CD4-positive, alpha-beta T cell treated with Interleukin-15 for 4 hours (primary cell): ENCODE results near the gene FAM120AOS.

Experiments
- DNase-seq: peaks from one replicate; pipeline ENCODE4 v3.0.0-alpha.2; 2020; ENCODE audit warnings: low spot score

The FAM120AOS gene

GRCh38 chr9:93437996-93438395 is 15.4 kb downstream of the FAM120AOS start:
- DNase-seq: no peak

DNA sequence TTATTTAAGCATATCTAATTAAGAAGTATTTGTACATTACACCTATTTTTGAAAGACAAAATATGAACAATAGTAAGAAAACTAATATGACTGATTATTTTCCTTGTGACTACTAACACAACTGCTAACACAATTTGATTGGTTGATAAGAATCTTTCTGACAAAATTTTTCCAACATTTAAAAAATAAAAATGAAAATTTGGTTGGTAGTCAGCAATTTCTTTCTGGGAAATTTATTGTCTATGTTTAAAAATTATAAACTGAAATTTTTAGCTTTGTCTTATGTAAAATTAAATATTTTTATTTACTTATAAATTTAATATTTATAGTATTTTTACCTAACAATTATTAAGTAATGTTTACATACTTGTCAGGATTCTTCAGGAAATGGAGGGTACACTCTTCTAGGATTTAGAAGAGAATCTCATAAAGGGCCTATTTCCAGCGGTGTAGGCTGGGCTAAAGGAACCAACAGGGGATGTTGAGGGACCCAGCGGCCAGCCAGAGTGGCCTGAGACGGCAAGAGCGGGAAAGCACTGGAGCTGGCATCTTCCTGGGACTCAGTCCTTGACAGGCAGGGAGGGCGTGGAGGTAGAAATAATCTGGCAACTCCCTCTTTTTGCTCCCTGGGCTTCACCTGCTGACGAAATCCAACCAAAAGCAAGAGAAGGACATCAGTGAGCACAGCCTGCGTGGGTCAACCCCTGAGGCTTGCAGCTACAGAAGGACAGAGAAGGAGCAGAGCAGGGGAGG is 16.6 kb downstream of the FAM120AOS start:
- no peak for DNase-seq

DNA sequence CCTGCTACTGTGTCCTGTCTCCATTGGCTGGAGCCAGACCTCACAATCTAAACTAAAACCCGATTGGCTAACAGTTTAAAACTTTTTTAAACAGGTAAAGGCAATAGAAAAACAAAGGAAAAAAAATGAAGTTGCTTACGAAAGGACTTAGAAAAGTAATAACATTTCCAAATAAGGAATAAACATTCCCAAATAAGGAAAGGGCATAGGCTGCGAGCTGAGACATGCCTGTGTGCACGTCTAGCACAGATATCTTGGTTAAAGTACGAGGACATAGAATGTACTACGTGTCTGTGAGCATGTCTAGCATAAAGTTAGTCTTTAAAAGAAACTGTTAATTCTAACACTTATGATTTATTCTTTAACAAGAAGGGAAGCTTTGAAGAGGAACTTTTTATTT is 17.2 kb downstream of the FAM120AOS start:
- DNase-seq: no peak

DNA sequence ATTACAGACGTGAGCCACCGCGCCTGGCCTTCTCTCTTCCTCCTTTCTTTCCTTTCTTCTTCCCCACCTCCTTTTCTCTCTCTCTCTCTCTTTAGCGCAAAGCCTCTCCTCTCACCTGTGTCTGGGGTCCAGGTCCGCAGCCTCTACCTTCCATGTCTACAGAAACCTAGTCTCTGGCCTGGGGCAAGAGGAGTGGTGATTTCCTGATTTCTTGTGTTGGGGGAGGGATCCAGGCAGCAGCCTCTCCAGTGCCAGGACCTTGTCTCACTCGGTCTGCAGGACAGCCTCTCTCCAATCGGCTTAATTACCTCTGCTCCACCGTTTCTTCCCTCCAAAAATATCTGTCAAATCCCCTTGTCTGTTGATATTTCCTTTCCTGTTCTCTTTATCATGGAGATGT is 18.0 kb downstream of the FAM120AOS start:
- DNase-seq: no peak

DNA sequence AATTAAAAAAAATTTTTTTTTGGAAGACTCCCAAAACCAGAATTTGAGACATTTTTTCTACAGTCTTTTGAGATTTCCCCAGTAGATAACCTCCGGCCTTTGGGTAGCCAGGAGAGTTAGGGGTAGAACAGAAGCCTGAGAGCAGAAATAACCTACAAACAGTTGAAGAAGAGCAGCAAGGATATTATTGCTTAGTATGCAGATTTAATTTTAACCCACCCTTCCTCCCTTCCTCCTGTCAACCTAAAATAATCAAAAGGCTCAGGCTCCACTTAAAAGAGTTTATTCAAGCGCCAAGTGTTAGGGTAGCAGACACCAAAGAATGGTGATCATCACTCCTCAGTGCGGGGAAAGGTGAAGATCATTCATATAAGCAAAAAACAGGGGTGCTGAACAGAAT is 19.3 kb downstream of the FAM120AOS start:
- DNase-seq: no peak

DNA sequence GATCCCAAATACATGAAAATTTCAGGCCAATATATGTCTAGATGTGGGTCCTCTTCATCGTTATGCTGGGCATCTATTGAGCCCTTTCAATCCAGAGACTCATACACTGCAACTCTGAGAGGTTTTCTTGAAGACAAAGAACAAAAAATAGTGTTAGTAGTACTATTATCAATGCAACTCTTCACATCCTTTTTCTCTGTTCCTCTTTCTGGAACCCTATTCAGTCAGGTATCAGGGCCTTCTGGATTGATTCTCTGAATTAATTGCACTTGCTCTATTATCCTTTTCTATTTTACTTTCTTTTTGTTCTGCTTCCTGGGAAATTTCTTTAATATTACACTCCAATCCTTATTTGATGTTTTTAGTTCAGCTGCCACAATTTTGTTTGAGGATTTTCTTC is 20.4 kb downstream of the FAM120AOS start:
- no peak for DNase-seq

DNA sequence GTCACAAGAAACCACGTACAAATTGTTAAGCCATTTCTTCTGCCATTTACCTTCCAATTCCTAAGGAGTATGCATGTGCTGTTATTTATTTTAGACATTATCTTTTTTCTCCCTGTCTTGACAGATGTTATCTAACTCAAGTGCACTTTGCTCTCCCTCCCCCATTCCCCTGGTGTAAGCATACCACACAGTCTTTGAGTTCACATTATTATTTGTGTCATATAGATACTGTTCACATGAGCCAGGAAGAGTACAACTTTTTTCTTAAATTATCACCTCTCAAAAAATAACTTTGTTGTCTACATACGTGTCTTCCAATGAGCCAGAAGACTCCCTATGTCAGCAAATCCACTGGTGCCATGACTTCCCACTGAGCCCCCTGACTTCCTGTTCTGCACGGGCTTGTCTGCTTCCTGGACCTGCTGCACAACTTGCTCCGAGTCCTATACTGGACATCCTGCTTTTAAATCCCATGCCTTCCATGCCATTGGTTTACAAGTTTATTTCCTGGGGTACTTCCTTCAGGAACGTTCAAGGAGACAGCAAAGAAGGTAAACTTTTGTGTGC is 21.8 kb downstream of the FAM120AOS start:
- no peak for DNase-seq

GRCh38 chr9:93427655-93428379 is 25.6 kb downstream of the FAM120AOS start:
- no peak for DNase-seq

DNA sequence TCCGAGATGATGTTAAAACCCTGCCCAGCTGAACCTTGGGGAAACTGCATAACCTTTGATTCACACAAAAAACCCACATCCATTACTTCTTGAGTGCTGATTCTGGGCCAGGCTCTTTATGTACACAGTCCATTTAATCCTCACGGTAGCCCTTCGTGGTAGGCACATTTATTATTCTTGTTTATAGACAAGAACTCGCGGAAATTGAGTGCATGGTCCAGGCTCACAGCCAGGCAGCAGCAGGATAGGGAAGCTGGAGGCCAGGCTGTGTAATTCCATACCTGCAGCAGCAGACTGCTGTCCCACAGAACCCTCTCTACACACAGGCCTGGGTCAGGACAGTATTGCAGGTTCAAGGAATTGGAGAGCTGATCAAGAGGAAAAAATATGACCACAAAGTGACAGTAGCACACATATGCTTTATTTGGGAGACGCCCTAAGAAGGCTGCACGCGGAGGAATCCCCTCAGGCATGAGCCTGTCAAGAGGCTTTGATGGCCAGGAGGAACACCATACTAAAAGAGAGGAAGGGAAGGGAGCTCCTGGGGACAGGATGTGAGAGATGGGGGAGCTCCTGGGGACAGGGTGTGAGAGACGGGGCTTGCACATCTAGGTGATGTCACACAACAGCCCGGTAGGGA is 30.3 kb downstream of the FAM120AOS start:
- no peak for DNase-seq

DNA sequence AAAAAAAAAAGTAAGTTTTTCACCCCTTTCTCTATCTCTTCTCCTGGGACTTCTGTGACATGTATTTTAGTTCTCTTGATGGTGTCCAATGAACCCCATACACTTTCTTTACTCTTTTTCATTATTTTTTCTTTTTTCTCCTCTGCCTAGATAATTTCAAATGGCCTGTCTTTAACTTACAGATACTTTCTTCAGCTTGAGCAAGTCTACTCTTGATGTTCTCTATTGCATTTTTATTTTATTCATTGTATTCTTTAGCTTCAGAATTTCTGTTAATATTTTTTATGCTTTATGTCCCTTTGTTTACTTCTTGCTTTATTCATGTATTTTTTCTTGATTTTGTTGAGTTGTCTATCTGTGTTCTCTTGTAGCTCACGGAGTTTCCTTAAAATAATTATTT is 34.4 kb downstream of the FAM120AOS start:
- no peak for DNase-seq

DNA sequence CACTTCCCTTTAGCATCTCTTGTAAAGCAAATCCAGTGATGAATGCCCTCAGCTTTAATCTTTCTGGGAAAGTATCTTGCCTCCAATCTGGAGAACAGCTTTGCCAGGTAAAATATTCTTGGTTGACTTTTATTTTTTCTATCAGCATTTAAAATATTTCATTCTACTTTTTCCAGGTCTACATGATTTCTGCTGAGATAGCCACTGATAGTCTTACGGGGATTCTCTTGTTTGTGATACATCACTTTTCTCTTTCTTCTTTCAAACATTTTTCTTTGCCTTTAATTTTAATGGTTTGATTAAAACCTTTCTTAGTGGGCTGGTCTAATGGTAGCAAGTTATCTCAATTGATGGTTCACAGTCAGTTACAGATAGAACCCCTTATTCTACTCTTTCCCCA is 35.8 kb downstream of the FAM120AOS start:
- no peak for DNase-seq

DNA sequence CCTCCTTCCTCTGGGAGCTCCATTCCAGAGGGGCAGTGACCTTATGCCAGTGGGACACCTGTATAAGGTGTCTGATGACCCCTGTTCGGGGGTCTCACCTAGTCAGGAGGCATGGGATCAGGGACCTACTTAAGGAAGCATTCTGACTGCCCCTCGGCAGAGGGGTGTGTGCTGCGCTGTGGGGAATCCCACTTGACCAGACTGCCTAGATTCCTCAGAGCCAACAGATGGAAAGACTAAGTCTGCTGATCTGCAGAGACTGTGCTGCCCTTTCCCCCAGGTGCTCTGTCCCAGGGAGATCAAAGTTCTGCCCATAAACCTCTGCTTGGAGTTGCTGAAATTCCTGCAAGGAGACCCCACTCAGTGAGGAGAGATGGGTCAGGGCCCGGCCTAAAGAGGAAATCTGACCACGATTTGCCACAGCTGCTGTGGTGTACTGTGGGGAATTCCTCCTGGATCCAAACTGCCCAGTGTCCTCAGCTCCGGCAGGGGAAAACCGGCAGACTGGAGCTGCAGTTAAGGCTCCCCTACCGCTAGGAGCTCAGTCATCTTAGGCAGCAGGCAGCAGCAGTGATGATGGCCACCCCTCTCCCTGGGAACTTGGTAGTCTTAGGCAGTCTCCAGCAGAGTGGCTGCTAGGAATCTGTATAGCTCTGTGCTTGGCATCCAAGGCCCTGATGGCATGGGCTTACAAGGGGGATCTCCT is 36.7 kb downstream of the FAM120AOS start:
- DNase-seq: no peak

DNA sequence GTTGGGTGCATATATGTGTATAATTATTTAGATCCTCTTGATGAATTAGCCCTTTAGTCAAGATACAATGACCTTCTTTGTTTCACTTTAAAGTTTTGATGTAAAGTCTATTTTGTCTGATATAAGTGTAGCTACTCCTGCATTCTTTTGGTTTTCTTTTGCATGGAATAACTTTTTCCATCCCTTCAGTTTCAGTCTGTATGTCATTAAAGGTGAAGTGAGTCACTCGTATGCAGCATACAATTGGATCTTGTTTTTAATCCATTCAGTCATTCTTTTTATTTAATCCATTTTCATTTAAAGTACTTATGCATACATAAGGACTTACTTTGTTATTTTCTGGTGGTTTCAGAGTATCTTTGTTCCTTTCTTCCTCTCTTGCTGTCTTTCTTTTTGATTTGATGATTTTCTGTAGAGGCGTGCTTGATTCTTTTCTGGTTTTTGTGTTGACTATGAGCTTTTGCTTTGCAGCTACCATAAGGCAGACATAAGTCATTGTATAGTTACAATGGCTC is 38.1 kb downstream of the FAM120AOS start:
- no peak for DNase-seq

GRCh38 chr9:93413530-93413929 is 39.9 kb downstream of the FAM120AOS start:
- DNase-seq: no peak

DNA sequence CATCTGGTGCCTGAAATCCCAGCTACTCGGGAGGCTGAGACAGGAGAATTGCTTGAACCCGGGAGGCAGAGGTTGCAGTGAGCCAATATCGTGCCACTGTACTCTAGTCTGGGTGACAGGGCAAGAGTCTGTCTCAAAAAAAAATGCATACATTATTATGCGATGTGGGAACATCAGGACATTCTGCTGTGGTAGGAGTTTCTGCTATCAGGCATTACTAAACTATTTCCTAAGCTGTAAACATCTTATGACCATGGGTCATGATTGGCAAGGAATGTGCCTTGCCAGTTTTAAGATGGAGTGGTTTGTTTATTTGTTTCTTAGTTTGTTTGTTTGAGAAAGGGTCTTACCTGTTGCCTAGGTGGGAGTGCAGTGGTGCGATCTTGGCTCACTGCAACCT is 47.0 kb downstream of the FAM120AOS start:
- DNase-seq: no peak

GRCh38 chr9:93398471-93398870 is 54.9 kb downstream of the FAM120AOS start:
- DNase-seq: no peak

DNA sequence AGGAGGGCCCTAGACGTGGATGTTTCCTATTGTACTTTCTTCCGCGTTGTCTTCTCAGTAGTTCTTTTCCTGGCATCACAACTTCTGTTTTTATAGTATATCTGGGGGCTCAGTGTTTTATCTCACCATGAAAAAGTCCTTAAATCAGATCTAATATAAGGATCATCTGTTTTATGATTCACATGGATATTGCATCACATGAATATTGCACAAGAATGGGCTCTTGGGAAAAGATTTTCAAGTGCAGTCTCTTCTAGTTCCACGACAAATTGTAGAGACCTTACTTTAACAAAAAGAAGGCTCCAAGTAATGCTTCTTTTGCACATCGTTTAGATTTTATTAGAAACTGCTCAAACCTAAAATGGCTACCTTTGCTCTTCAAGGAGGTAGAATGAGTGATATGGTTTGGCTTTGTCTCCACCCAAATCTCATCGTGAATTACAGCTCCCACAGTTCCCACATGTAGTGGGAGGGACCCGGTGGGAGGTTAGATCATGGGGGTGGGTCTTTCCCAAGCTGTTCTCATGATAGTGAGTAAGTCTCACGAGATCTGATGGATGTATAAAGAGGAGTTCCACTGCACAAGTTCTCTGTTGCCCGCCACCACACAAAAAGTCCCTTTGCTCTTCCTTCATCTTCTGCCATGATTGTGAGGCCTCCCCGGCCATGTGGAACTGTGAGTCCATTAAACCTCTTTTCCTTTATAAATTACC is 55.6 kb downstream of the FAM120AOS start:
- DNase-seq: no peak
